Measurements from ENCODE around the gene BRF1.

The BRF1 gene

DNA sequence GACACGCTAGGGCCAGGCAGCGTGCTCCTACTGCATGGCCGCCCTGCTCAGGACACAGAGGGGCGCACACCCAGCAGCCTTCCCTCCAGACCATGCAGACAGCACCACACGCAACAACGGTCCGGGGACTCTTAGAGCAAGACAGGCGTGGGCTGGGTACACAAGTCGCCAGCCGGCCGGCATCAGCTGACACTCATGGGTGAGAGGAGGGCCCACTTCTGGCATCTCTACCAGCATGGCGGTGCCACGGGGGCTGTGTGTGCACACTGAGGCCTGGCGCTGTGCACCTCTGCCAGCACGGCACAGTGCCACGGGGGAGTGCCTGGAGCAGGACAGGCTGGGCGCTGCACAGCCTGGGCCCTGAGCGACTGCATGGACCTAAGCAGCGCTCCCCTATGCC is 59.2 kb downstream of the BRF1 start:
- H3K27me3 ChIP-seq (ENCODE audit: control insufficient read depth in 5 of 5, insufficient read depth in 4 of 5, low read length in 5 of 5) = no peaks in the 10 kb centered on the region
- H3K27ac ChIP-seq (ENCODE audit: low read depth, low read length) = no peak overlapping the region
- H3K4me3 ChIP-seq (ENCODE audit: low read depth in 1 of 5, low read length in 5 of 5) = no peak overlapping the region
- H3K9ac ChIP-seq (ENCODE audit: low read length in 5 of 5) = no peak overlapping the region
- peaks cover 2 to 22% (median 10%) of the 10 kb centered on the region in 5 donors for H3K36me3 ChIP-seq (ENCODE audit: control insufficient read depth in 5 of 5, insufficient read depth in 5 of 5, low read length in 5 of 5)
- peaks cover 0 to 18% (median under 1%) of the 10 kb centered on the region in 5 donors for H3K4me1 ChIP-seq (ENCODE audit: control insufficient read depth in 5 of 5, insufficient read depth in 5 of 5, low read length in 5 of 5)
- H3K9me3 ChIP-seq (ENCODE audit: control insufficient read depth in 5 of 5, low read length in 5 of 5) = no peaks in the 10 kb centered on the region

DNA sequence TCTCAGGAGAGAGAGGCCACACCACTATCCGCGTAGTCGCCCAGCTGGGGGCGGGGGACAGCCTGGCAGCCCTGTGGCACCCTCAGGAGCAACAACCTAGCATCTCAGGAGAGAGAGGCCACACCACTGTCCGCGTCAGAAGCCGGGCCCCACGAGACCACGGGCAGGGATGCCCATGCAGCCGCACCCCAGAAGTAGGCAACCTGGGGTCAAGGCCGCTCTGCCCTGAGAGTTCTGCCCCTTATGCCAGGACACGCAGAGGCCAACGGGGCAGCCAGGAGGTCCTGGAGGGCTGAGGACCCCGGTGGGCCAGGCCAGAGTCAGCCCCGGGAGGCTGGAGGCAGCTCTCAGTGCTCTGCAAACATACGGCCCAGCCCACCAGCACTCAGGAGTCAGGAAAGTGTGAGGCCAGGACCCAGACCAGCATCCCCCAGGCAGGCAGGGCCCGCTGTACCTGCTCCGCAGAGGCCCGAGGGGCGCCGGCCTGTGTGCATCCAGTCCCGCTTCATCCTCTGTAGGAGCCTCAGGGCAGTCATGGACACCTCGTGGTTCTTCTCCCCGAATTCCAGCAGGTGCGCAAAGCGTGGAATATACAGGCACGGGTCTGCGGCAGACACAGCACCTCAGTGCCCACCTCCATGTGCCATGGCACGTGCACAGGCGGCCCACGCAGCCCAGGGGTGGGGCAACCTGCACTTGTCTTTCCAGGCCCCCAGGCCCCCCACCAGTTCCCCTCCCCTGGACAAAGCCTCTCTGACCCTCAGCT is 59.8 kb downstream of the BRF1 start:
- peaks cover 2 to 22% (median 10%) of the 10 kb centered on the region in 5 donors for H3K36me3 ChIP-seq (ENCODE audit: control insufficient read depth in 5 of 5, insufficient read depth in 5 of 5, low read length in 5 of 5)
- no peak overlapping the region for H3K9ac ChIP-seq (ENCODE audit: low read length in 5 of 5)
- peaks cover 0 to 11% (median 0%) of the 10 kb centered on the region in 5 donors for H3K4me1 ChIP-seq (ENCODE audit: control insufficient read depth in 5 of 5, insufficient read depth in 5 of 5, low read length in 5 of 5)
- no peak overlapping the region for H3K27ac ChIP-seq (ENCODE audit: low read depth, low read length)
- H3K4me3 ChIP-seq (ENCODE audit: low read depth in 1 of 5, low read length in 5 of 5) = no peak overlapping the region
- H3K27me3 ChIP-seq (ENCODE audit: control insufficient read depth in 5 of 5, insufficient read depth in 4 of 5, low read length in 5 of 5) = no peaks in the 10 kb centered on the region
- H3K9me3 ChIP-seq (ENCODE audit: control insufficient read depth in 5 of 5, low read length in 5 of 5) = no peaks in the 10 kb centered on the region

DNA sequence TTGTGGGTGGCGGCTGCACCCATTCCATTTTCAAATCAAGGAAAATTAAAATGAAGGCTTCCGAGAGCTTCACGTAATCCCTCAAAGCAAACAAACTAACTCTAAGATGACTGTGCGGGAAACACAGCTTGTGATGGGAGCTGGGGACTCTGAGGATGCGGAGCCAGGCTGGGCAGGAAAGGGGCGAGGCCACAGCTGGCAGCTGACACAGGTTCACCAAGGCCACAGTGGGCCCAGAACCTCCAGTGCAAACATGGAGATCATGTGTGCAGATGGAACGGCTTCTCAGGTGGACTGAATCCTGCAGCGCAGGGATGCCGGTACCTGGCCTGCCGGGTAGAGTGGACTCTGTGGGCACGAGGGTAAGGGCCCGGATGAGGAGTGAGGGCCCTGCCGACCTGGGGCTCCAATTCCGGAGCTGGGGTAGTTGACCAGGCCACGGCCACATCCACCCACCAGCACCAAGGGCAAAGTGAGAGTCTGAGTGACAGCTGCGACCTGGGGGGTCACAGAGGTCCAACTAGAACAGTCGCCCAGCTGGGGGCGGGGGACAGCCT is 71.6 kb downstream of the BRF1 start:
- Histone ChIP-seq H3K9me3 (ENCODE audit: control insufficient read depth in 5 of 5, low read length in 5 of 5) (no peaks in the 10 kb centered on the region), H3K27ac (ENCODE audit: low read depth, low read length) (no peak overlapping the region), H3K9ac (ENCODE audit: low read length in 5 of 5) (no peak overlapping the region), H3K36me3 (ENCODE audit: control insufficient read depth in 5 of 5, insufficient read depth in 5 of 5, low read length in 5 of 5) (peaks cover 0 to 36% (median 21%) of the 10 kb centered on the region in 5 donors), H3K4me3 (ENCODE audit: low read depth in 1 of 5, low read length in 5 of 5) (no peak overlapping the region), H3K27me3 (ENCODE audit: control insufficient read depth in 5 of 5, insufficient read depth in 4 of 5, low read length in 5 of 5) (no peaks in the 10 kb centered on the region), H3K4me1 (ENCODE audit: control insufficient read depth in 5 of 5, insufficient read depth in 5 of 5, low read length in 5 of 5) (peaks cover 0 to 10% (median 9%) of the 10 kb centered on the region in 5 donors)

DNA sequence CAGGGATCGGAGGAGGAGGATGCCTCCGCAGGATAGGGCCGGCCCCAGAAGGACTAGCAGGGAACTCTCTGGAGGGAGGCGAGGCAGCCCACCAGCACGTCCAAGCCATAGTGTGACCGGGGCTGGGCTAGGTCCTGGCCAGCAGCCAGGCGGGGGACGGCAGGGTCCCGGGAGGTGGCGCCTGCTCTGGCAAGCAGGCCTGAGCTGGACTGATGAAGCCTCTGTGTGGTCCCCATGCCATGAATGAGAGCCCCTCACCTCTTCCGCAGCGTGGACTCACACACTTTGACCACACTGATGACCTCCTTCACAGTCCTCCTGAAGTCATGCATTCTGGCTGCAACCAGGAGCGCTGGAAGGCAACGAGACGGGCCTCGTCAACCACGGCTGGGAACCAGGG is 72.2 kb downstream of the BRF1 start:
- Histone ChIP-seq H3K9me3 (ENCODE audit: control insufficient read depth in 5 of 5, low read length in 5 of 5) (no peaks in the 10 kb centered on the region), H3K4me1 (ENCODE audit: control insufficient read depth in 5 of 5, insufficient read depth in 5 of 5, low read length in 5 of 5) (peaks cover 0 to 14% (median 10%) of the 10 kb centered on the region in 5 donors), H3K36me3 (ENCODE audit: control insufficient read depth in 5 of 5, insufficient read depth in 5 of 5, low read length in 5 of 5) (peaks cover 0 to 36% (median 23%) of the 10 kb centered on the region in 5 donors), H3K4me3 (ENCODE audit: low read depth in 1 of 5, low read length in 5 of 5) (no peak overlapping the region), H3K27me3 (ENCODE audit: control insufficient read depth in 5 of 5, insufficient read depth in 4 of 5, low read length in 5 of 5) (no peaks in the 10 kb centered on the region), H3K27ac (ENCODE audit: low read depth, low read length) (no peak overlapping the region), H3K9ac (ENCODE audit: low read length in 5 of 5) (no peak overlapping the region)

DNA sequence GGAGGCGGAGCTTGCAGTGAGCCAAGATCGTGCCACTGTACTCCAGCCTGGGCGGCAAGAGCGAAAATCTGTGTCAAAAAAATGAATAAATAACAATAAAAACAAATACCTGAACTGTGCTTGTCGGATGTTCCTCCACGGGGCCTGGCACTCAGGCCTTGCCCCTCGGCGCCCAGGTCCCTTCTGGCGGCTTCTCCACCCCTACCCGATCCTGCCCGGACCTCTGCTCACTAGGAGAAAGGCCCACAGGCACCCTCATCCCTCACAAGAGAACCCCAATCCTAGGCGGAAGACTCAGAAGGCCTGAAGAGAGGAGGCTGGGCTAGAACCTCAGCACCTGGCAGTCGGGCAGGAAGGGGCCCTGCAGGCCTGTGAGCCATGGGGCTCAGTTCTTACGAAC is 73.5 kb downstream of the BRF1 start:
- Histone ChIP-seq H3K4me3 (ENCODE audit: low read depth in 1 of 5, low read length in 5 of 5) (no peak overlapping the region), H3K36me3 (ENCODE audit: control insufficient read depth in 5 of 5, insufficient read depth in 5 of 5, low read length in 5 of 5) (peaks cover 0 to 42% (median 25%) of the 10 kb centered on the region in 5 donors), H3K9ac (ENCODE audit: low read length in 5 of 5) (no peak overlapping the region), H3K27me3 (ENCODE audit: control insufficient read depth in 5 of 5, insufficient read depth in 4 of 5, low read length in 5 of 5) (no peaks in the 10 kb centered on the region), H3K27ac (ENCODE audit: low read depth, low read length) (no peak overlapping the region), H3K9me3 (ENCODE audit: control insufficient read depth in 5 of 5, low read length in 5 of 5) (no peaks in the 10 kb centered on the region), H3K4me1 (ENCODE audit: control insufficient read depth in 5 of 5, insufficient read depth in 5 of 5, low read length in 5 of 5) (peaks cover 0 to 14% (median 10%) of the 10 kb centered on the region in 5 donors)

DNA sequence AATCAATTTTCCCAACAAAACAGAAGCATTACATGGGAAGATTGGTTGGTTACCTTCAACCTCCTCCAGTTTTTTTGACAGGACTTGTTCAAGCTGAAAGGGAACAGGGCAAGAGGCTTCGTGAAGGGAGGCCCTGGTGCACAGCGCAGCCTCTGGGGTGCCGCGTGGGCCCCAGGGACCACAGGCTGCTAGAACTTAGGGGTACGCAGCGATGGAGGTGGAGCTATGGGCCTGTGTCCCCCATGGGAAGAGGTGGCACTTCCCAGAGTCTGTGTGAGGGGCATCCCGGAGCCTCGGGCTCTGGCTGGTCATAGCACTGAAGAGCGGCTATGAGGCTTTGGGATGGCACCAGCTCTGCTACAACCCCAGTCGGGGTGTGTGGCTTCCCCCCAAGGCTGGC is 74.6 kb downstream of the BRF1 start:
- peaks cover 0 to 16% (median 11%) of the 10 kb centered on the region in 5 donors for H3K4me1 ChIP-seq (ENCODE audit: control insufficient read depth in 5 of 5, insufficient read depth in 5 of 5, low read length in 5 of 5)
- H3K27me3 ChIP-seq (ENCODE audit: control insufficient read depth in 5 of 5, insufficient read depth in 4 of 5, low read length in 5 of 5) = no peaks in the 10 kb centered on the region
- no peak overlapping the region for H3K27ac ChIP-seq (ENCODE audit: low read depth, low read length)
- no peaks in the 10 kb centered on the region for H3K9me3 ChIP-seq (ENCODE audit: control insufficient read depth in 5 of 5, low read length in 5 of 5)
- no peak overlapping the region for H3K9ac ChIP-seq (ENCODE audit: low read length in 5 of 5)
- no peak overlapping the region for H3K4me3 ChIP-seq (ENCODE audit: low read depth in 1 of 5, low read length in 5 of 5)
- H3K36me3 ChIP-seq (ENCODE audit: control insufficient read depth in 5 of 5, insufficient read depth in 5 of 5, low read length in 5 of 5) = peaks cover 0 to 49% (median 32%) of the 10 kb centered on the region in 5 donors

DNA sequence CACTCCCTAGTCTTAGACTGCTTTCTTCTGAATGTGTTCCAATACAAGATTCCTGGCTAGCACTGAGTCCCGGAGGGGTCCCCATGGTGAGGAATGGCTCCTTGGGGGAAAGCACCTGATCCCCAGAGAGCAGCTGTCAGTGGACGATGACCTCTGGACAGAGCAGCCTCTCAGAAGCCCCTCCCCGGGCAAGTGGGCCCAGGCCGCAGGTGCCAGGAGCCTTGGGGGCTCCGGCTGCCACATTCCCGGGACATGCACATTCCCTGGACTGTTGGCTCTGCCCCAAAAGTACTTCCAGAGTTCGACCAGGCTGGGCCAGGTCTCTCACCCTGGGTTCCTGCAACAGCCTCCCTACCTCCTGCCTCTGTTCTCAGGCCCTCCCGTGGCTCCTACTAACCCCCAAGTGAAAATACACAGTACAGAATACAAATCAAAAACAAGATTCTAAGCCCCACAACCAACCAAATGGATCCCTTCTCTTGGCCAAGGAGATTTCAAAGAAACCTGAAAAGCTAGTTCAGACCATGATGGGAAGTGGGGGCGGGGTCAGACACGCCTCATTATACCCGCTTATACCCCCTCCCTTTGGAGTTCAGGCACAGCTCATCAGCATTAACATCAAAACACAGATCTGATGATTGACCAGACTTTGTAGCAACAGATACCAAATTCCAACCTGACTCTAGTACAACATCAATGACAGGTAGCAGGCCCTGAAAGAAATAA is 75.8 kb downstream of the BRF1 start:
- Histone ChIP-seq H3K9me3 (ENCODE audit: control insufficient read depth in 5 of 5, low read length in 5 of 5) (no peaks in the 10 kb centered on the region), H3K4me3 (ENCODE audit: low read depth in 1 of 5, low read length in 5 of 5) (no peak overlapping the region), H3K27me3 (ENCODE audit: control insufficient read depth in 5 of 5, insufficient read depth in 4 of 5, low read length in 5 of 5) (no peaks in the 10 kb centered on the region), H3K27ac (ENCODE audit: low read depth, low read length) (no peak overlapping the region), H3K36me3 (ENCODE audit: control insufficient read depth in 5 of 5, insufficient read depth in 5 of 5, low read length in 5 of 5) (peaks cover 0 to 61% (median 42%) of the 10 kb centered on the region in 5 donors), H3K4me1 (ENCODE audit: control insufficient read depth in 5 of 5, insufficient read depth in 5 of 5, low read length in 5 of 5) (peaks cover 0 to 28% (median 21%) of the 10 kb centered on the region in 5 donors), H3K9ac (ENCODE audit: low read length in 5 of 5) (peak overlapping the region in 1 of 5 donors; percentile 13)

DNA sequence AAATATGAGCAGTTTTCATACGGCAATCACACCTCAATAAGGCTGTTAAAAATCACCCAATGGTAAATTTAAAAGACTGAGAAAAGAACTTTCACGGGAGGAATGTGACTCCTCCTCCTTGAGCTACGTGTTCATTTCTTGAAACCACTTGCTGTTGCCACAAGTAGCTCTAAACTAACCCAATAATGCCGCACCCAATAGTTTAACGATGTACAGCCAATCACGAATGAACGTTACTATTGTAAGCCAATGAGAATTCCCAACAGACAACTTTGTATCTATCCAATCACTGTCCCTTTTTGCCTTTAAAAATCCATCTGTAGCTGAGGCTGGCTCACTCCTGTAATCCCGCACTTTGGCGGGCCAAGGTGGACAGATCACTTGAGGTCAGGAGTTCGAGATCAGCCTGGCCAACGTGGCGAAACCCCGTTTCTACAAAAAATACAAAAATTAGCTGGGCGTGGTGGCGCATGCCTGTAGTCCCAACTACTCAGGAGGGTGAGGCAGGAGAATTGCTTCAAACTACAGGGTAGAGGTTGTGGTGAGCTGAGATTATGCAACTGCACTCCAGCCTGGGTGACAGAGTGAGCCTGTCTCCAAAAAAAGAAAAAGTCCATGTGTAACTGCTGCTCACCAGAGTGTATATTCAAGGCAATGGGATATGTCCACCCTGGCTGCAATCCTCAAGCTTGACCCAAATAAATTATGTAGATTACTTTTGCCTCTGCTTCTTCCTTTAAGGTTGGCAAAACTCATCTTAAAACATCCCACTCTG is 76.8 kb downstream of the BRF1 start:
- Histone ChIP-seq H3K9me3 (ENCODE audit: control insufficient read depth in 5 of 5, low read length in 5 of 5) (no peaks in the 10 kb centered on the region), H3K4me1 (ENCODE audit: control insufficient read depth in 5 of 5, insufficient read depth in 5 of 5, low read length in 5 of 5) (peaks cover 0 to 31% (median 21%) of the 10 kb centered on the region in 5 donors), H3K36me3 (ENCODE audit: control insufficient read depth in 5 of 5, insufficient read depth in 5 of 5, low read length in 5 of 5) (peaks cover 0 to 71% (median 48%) of the 10 kb centered on the region in 5 donors), H3K27me3 (ENCODE audit: control insufficient read depth in 5 of 5, insufficient read depth in 4 of 5, low read length in 5 of 5) (no peaks in the 10 kb centered on the region), H3K4me3 (ENCODE audit: low read depth in 1 of 5, low read length in 5 of 5) (no peak overlapping the region), H3K27ac (ENCODE audit: low read depth, low read length) (peak overlapping the region; percentile 46), H3K9ac (ENCODE audit: low read length in 5 of 5) (no peak overlapping the region)

DNA sequence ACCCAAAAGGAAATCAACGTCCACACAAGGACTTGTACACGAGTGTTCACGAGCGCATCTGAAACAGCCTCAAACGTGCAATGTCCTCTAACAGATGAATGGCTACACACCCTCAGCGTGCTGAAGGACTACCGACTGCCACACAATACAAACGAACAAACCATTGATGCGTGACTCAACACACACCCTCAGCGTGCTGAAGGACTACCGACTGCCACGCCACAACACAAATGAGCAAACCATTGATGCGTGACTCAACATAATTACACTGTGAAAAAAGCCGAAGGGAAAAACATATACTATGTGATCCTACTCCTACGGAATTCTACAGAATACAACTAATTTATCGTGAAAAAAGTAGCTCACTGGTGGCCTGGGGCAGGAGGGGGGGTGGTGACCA is 77.5 kb downstream of the BRF1 start:
- Histone ChIP-seq H3K27ac (ENCODE audit: low read depth, low read length) (peak overlapping the region; percentile 46), H3K9ac (ENCODE audit: low read length in 5 of 5) (no peak overlapping the region), H3K27me3 (ENCODE audit: control insufficient read depth in 5 of 5, insufficient read depth in 4 of 5, low read length in 5 of 5) (no peaks in the 10 kb centered on the region), H3K9me3 (ENCODE audit: control insufficient read depth in 5 of 5, low read length in 5 of 5) (no peaks in the 10 kb centered on the region), H3K36me3 (ENCODE audit: control insufficient read depth in 5 of 5, insufficient read depth in 5 of 5, low read length in 5 of 5) (peaks cover 0 to 75% (median 52%) of the 10 kb centered on the region in 5 donors), H3K4me1 (ENCODE audit: control insufficient read depth in 5 of 5, insufficient read depth in 5 of 5, low read length in 5 of 5) (peaks cover 0 to 32% (median 21%) of the 10 kb centered on the region in 5 donors), H3K4me3 (ENCODE audit: low read depth in 1 of 5, low read length in 5 of 5) (no peak overlapping the region)

All from subcutaneous abdominal adipose tissue (tissue), 5 donors.